Gastroesophageal sphincter (tissue), 3 donors: ENCODE measurements around the gene MYEF2.

Experiments
- POLR2A ChIP-seq, 2 donors: fragments of 450-650 bp; IDR thresholded peaks; one replicate each; pipeline ENCODE4 v1.6.1; 2017; ENCODE audit warnings: antibody characterized with exemption in 2 of 2, mild to moderate bottlenecking in 2 of 2, moderate library complexity in 1 of 2
- TF ChIP-seq, protein P1 (sequence below), 4 experiments: fragments of 200-600 bp in 2 of 4; fragments of 450-650 bp in 2 of 4; sonication (generic) in 1 of 4; IDR thresholded peaks; one replicate each; pipeline ENCODE4 v1.5.1; 2017 to 2019; ENCODE audit warnings: antibody characterized with exemption in 4 of 4, mild to moderate bottlenecking in 2 of 4, moderate library complexity in 2 of 4

DNA sequence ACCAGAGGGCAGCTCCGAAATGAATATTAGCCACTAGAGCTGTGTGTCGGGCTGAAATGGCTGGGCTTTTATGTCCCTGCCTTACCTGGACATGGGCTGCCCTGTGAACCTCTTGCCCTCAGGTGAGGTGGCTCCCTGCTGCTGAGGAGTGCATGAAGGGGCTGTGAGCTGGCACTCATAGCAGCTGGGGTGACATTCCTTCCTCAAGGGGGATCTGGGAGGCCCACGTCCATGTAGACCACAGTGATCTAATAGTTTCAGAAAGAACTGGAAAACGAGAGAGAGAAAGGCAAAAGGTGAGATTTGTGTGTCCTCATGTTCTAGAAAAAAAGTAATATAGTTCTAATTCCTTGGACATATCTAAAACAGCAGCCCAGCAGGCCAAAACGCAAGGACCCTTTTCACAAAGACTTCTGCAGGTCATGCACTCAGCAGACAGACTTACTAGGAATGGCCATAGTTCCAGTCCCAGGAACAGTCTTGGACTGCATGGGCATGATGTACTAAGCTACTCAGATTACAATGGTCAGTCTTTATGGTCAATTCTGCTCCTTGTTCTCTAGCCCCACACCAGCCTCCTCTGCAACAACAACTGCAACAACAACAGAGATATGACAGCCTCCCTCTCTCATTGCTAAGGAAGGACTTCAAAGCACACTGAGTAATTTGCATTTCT, 68.1 kb downstream of the MYEF2 start:
- TF ChIP-seq, protein P1, sequence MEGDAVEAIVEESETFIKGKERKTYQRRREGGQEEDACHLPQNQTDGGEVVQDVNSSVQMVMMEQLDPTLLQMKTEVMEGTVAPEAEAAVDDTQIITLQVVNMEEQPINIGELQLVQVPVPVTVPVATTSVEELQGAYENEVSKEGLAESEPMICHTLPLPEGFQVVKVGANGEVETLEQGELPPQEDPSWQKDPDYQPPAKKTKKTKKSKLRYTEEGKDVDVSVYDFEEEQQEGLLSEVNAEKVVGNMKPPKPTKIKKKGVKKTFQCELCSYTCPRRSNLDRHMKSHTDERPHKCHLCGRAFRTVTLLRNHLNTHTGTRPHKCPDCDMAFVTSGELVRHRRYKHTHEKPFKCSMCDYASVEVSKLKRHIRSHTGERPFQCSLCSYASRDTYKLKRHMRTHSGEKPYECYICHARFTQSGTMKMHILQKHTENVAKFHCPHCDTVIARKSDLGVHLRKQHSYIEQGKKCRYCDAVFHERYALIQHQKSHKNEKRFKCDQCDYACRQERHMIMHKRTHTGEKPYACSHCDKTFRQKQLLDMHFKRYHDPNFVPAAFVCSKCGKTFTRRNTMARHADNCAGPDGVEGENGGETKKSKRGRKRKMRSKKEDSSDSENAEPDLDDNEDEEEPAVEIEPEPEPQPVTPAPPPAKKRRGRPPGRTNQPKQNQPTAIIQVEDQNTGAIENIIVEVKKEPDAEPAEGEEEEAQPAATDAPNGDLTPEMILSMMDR (IDR thresholded peaks at IDR 0.05): no peak
- TF ChIP-seq POLR2A (IDR thresholded peaks at IDR 0.05): no peak
